Gastrocnemius medialis (tissue), 4 donors: Measurements from ENCODE around the gene ARPC5L. TPM values are rescaled to one million over a fixed set of nuclear protein-coding genes. Genes with fewer than 3 reads are reported as not detected.

Source experiments
- ATAC-seq, 2 donors: fragments of 150-250 bp; one replicate each; pipeline ENCODE4 v1.9.1; 2016
- DNase-seq, 2 donors: peaks; one replicate each; pipeline ENCODE4 v3.0.0-alpha.2; 2019
- H3K27ac ChIP-seq, 4 donors: fragments of 200-600 bp; sonication (generic); 1 replicate in 1 of 4; 2 replicates in 3 of 4; pipeline ENCODE4 v1.5.1; 2016 to 2018; ENCODE audit warnings: mild to moderate bottlenecking in 2 of 4, moderate library complexity in 1 of 4
- H3K27me3 ChIP-seq, 3 donors: fragments of 200-600 bp; sonication (generic) in 2 of 3; 1 replicate in 1 of 3; 2 replicates in 2 of 3; pipeline versions ENCODE4 v1.5.1 to v1.6.0; 2016 to 2019; ENCODE audit warnings: mild to moderate bottlenecking in 1 of 3, moderate library complexity in 1 of 3
- H3K36me3 ChIP-seq, 2 donors: fragments of 200-600 bp; sonication (generic) in 1 of 2; one replicate each; pipeline ENCODE4 v1.5.1; 2017 to 2018
- H3K4me1 ChIP-seq, 2 donors: fragments of 200-600 bp; sonication (generic) in 1 of 2; one replicate each; pipeline ENCODE4 v1.5.1; 2016 to 2017; ENCODE audit warnings: mild to moderate bottlenecking in 2 of 2
- H3K4me3 ChIP-seq, 4 donors: fragments of 200-600 bp; sonication (generic) in 3 of 4; 1 replicate in 1 of 4; 2 replicates in 3 of 4; pipeline ENCODE4 v1.5.1; 2016 to 2019; ENCODE audit warnings: mild to moderate bottlenecking in 2 of 4
- H3K9me3 ChIP-seq, 3 donors: fragments of 200-600 bp; sonication (generic) in 2 of 3; 1 replicate in 1 of 3; 2 replicates in 2 of 3; pipeline ENCODE4 v1.5.1; 2016 to 2019
- CTCF ChIP-seq, 5 experiments: fragments of 450-650 bp in 3 of 5; fragments of 200-600 bp in 2 of 5; sonication (generic) in 2 of 5; IDR thresholded peaks in 4 of 5; conservative IDR thresholded peaks in 1 of 5; 1 replicate in 4 of 5; 2 replicates in 1 of 5; pipeline ENCODE4 v1.5.1; 2016 to 2019; ENCODE audit warnings: antibody characterized with exemption in 5 of 5, mild to moderate bottlenecking in 3 of 5, moderate library complexity in 3 of 5
- POLR2A ChIP-seq, 2 donors: fragments of 450-650 bp; IDR thresholded peaks; one replicate each; pipeline ENCODE4 v1.6.1; 2017; ENCODE audit warnings: antibody characterized with exemption in 2 of 2, mild to moderate bottlenecking in 2 of 2, moderate library complexity in 2 of 2
- in situ Hi-C, 4 donors: fragments of 200-750 bp; cut with MboI; loops; one replicate each; pipeline versions ENCODE4 v1.15.0 to v1.8.0; 2017; ENCODE audit warnings: low sequenced_read_pairs in 4 of 4
- intact Hi-C: fragments of 100-400 bp; cut with DNase I; formaldehyde crosslinking; loops from one replicate; pipeline ENCODE4 v1.15.1; 2023; ENCODE audit warnings: low total_unique reads
- total RNA-seq, 4 donors: library from RNA; depleted of rRNA; stranded (reverse); fragments of >200 nt; gene quantifications; one replicate each; pipeline versions ENCODE4 v1.1.0 to v1.2.3, GENCODE V29; 2016

ARPC5L gene
- total RNA-seq, 4 donors from 2014 or later: 28.9 to 47.1 (median 29.2) TPM

GRCh38 chr9:124869466-124869985, 7.6 kb downstream of the ARPC5L start:
- H3K4me1 ChIP-seq: peaks cover 53 to 57% of the 10 kb centered on the region in 2 donors
- peak overlapping the region; percentile 93 to 100 (median 96) for H3K27ac ChIP-seq
- ATAC-seq (peak; percentile 3 to 17), DNase-seq (no peak)
- in situ Hi-C loops: no loop called here
- intact Hi-C loops: loop anchor here (1.0 to 10.0 kb wide), 4 partner anchors 72 to 315 kb away; partner anchors contain the start of genes GOLGA1, PPP6C and SCAI
- H3K36me3 ChIP-seq: peaks cover 0 to 2% of the 10 kb centered on the region in 2 donors
- no peaks in the 10 kb centered on the region for H3K27me3 ChIP-seq
- no peaks in the 10 kb centered on the region for H3K9me3 ChIP-seq
- peak overlapping the region; percentile 80 to 100 (median 88) for H3K4me3 ChIP-seq
- TF ChIP-seq CTCF (IDR thresholded peaks at IDR 0.05 in 4 of 5, conservative IDR thresholded peaks at IDR 0.05 in 1 of 5): no peak
- no peak for TF ChIP-seq POLR2A (IDR thresholded peaks at IDR 0.05)

GRCh38 chr9:124869986-124870560, 8.1 kb downstream of the ARPC5L start:
- H3K4me1 ChIP-seq: peaks cover 53 to 57% of the 10 kb centered on the region in 2 donors
- peak overlapping the region; percentile 93 to 100 (median 96) for H3K27ac ChIP-seq
- TF ChIP-seq CTCF (IDR thresholded peaks at IDR 0.05 in 4 of 5, conservative IDR thresholded peaks at IDR 0.05 in 1 of 5) (no peak), POLR2A (IDR thresholded peaks at IDR 0.05) (no peak)
- H3K36me3 ChIP-seq: peaks cover 0 to 8% of the 10 kb centered on the region in 2 donors
- in situ Hi-C loops (loop anchor here in 1 of 4 donors (5.0 kb wide), 1 partner anchor 67 kb away; no protein-coding TSS in a partner anchor), intact Hi-C loops (loop anchor here (1.0 to 10.0 kb wide), 4 partner anchors 71 to 315 kb away; partner anchors contain the start of genes GOLGA1, PPP6C and SCAI)
- peak overlapping the region; percentile 80 to 100 (median 88) for H3K4me3 ChIP-seq
- DNase-seq (no peak), ATAC-seq (no peak)
- no peaks in the 10 kb centered on the region for H3K9me3 ChIP-seq
- no peaks in the 10 kb centered on the region for H3K27me3 ChIP-seq

GRCh38 chr9:124870723-124871122, 8.8 kb downstream of the ARPC5L start:
- in situ Hi-C loops: loop anchor here in 1 of 4 donors (5.0 kb wide), 1 partner anchor 67 kb away; no protein-coding TSS in a partner anchor
- intact Hi-C loops: no loop called here

GRCh38 chr9:124871156-124871561, 9.2 kb downstream of the ARPC5L start:
- Histone ChIP-seq H3K9me3 (no peaks in the 10 kb centered on the region), H3K27me3 (no peaks in the 10 kb centered on the region), H3K27ac (peak overlapping the region; percentile 68 to 100 (median 94)), H3K4me1 (peaks cover 53 to 57% of the 10 kb centered on the region in 2 donors), H3K4me3 (no peak overlapping the region), H3K36me3 (peaks cover 0 to 18% of the 10 kb centered on the region in 2 donors)
- in situ Hi-C loops: loop anchor here in 1 of 4 donors (5.0 kb wide), 1 partner anchor 66 kb away; no protein-coding TSS in a partner anchor
- intact Hi-C loops: no loop called here
- peak in 1 of 2 donors; percentile 65 for DNase-seq
- TF ChIP-seq CTCF (IDR thresholded peaks at IDR 0.05 in 4 of 5, conservative IDR thresholded peaks at IDR 0.05 in 1 of 5) (no peak), POLR2A (IDR thresholded peaks at IDR 0.05) (no peak)
- peak in 1 of 2 donors; percentile 28 for ATAC-seq

More at GRCh38 chr9:124870723-124871122, 8.8 kb downstream of the ARPC5L start:
- TF ChIP-seq CTCF (IDR thresholded peaks at IDR 0.05 in 4 of 5, conservative IDR thresholded peaks at IDR 0.05 in 1 of 5) (no peak), POLR2A (IDR thresholded peaks at IDR 0.05) (no peak)
- H3K36me3 ChIP-seq: peaks cover 0 to 14% of the 10 kb centered on the region in 2 donors
- ATAC-seq (no peak), DNase-seq (no peak)
- H3K27ac ChIP-seq: peak overlapping the region; percentile 93 to 100 (median 96)
- H3K4me3 ChIP-seq: peak overlapping the region; percentile 80 to 100 (median 88)
- peaks cover 53 to 57% of the 10 kb centered on the region in 2 donors for H3K4me1 ChIP-seq
- H3K9me3 ChIP-seq: no peaks in the 10 kb centered on the region
- H3K27me3 ChIP-seq: no peaks in the 10 kb centered on the region
